Stimulated activated naive B cell treated with anti-CD40 and anti-IgM and Interleukin-4, amounts not matched to agents 10 μg/mL and 1 μg/mL and 100 μg/mL, for 72 hours (primary cell): ENCODE results near the gene ENPP1.
"Not testable (repeated sequence)": the region's sequence is repeated elsewhere in the genome, so short reads cannot be mapped to it uniquely, and the experiment has no call there.

Experiments
- ATAC-seq, 2 donors: fragments of 150-1000 bp; cut with Tn5 transposase; replicated peaks; 2 replicates each; pipeline ENCODE4 v1.10.0; 2021; ENCODE audit warnings: moderate library complexity in 1 of 2
- DNase-seq: peaks from one replicate; pipeline ENCODE4 v3.0.0; 2021
- H3K27ac Mint-ChIP-seq: one replicate; pipeline ENCODE4 v1.8.0; 2022; ENCODE audit warnings: mild to moderate bottlenecking, mixed read lengths
- H3K27me3 Mint-ChIP-seq, 2 donors: one replicate each; pipeline ENCODE4 v1.8.0; 2022; ENCODE audit warnings: mixed read lengths in 2 of 2
- H3K36me3 Mint-ChIP-seq, 2 donors: one replicate each; pipeline ENCODE4 v1.8.0; 2022; ENCODE audit warnings: mixed read lengths in 2 of 2, mild to moderate bottlenecking in 1 of 2
- H3K4me1 Mint-ChIP-seq, 2 donors: one replicate each; pipeline ENCODE4 v1.8.0; 2022; ENCODE audit warnings: mixed read lengths in 2 of 2, mild to moderate bottlenecking in 1 of 2
- H3K4me3 Mint-ChIP-seq, 2 donors: one replicate each; pipeline ENCODE4 v1.8.0; 2022; ENCODE audit warnings: mild to moderate bottlenecking in 2 of 2, mixed read lengths in 2 of 2, moderate library complexity in 1 of 2
- H3K9me3 Mint-ChIP-seq, 2 donors: one replicate each; pipeline ENCODE4 v1.8.0; 2022; ENCODE audit warnings: mixed read lengths in 2 of 2, mild to moderate bottlenecking in 1 of 2

ENPP1 gene

DNA sequence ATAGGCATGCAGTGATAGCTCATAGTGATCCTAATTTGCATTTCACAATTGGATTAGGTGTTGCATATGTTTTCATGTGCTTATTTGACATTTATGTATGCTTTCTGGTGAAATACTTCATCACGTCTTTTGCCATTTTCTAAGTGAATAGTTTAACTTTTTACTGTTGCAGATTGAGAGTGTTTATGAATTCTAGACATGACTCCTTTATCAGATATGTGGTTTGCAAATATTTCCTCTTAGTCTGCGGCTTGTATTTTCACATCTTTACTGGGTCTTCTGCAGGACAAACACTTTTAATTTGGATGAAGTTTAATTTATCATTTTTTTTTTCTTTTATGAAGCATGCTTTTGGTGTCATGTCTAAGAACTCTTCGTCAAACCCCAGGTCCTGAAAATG lies 104.1 kb downstream of the ENPP1 start:
- DNase-seq, result no peak
- Mint-ChIP-seq H3K4me3 (no peak overlapping the region), H3K9me3 (peaks cover 3 to 6% of the 10 kb centered on the region in 2 donors), H3K36me3 (peaks cover 0 to 10% of the 10 kb centered on the region in 2 donors), H3K27ac (no peak overlapping the region), H3K27me3 (peaks cover 0 to 27% of the 10 kb centered on the region in 2 donors), H3K4me1 (peaks cover 10 to 32% of the 10 kb centered on the region in 2 donors)
- peak in 1 of 2 donors; percentile 10 for ATAC-seq

DNA sequence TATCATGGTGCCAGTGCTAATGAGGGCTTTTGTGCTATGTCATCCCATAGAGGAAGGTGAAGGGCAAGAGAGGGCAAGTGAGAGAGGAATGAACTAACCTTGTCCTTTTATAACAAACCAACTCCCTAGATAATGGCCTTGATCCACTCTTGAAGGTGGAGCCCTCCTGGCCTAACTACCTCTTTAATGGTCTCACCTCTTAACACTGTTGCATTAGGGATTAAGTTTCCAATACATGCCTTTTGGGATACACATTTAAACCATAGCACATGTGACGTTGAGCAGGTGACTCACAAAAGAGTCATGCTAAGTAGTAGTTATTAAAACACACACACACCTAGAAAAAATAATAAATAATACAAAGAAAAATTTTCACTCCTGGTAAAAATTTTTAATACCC lies 106.4 kb downstream of the ENPP1 start:
- Mint-ChIP-seq H3K36me3 (peaks cover 0 to 13% of the 10 kb centered on the region in 2 donors), H3K9me3 (peaks cover 3 to 9% of the 10 kb centered on the region in 2 donors), H3K4me3 (no peak overlapping the region), H3K4me1 (peaks cover 24 to 44% of the 10 kb centered on the region in 2 donors), H3K27me3 (peaks cover 0 to 8% of the 10 kb centered on the region in 2 donors), H3K27ac (no peak overlapping the region)
- ATAC-seq, result no peak
- DNase-seq, result no peak

DNA sequence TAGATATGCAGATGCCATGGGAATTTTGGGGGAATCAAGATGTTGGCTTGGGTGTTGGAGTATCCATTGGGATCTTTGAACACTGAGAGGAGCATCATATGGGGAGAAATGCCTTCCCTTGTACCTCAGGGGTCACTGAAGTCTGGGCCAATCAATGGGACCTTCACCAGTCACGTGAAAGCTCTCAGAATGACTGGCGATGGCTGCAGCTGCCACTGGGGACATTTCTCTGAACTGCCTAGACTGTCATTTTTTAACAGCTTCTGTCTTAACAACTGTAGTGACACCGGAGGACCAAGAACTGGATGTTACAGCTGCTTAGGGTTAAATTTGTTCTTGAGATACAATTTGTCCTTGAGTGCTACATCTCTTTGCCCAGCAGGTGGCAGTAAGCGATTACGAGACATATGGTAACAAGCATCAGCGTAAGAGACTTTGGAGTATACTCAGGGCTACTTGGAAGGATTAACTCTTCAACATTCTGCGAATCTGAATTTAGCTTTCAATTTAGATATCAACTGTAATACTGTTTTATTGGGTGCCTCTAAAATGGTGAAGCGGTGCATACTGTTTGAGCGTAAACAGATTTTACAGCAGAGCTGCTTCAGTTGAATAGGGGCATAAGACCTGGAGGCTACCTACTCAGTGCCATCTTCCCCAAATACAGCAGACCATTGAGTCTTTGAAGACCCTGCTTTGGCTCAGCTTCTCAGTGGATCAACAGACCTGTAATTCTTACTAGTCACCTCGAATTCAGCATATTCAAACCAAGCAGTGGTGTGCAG lies 107.3 kb downstream of the ENPP1 start:
- ATAC-seq, result peak; percentile 38 to 47
- H3K36me3 Mint-ChIP-seq, result peaks cover 4 to 13% of the 10 kb centered on the region in 2 donors
- H3K9me3 Mint-ChIP-seq, result peaks cover 4 to 9% of the 10 kb centered on the region in 2 donors
- peaks cover 21 to 37% of the 10 kb centered on the region in 2 donors for H3K4me1 Mint-ChIP-seq
- peak overlapping the region; percentile 59 for H3K27ac Mint-ChIP-seq
- peak; percentile 44 for DNase-seq
- peaks cover 6 to 15% of the 10 kb centered on the region in 2 donors for H3K27me3 Mint-ChIP-seq
- no peak overlapping the region for H3K4me3 Mint-ChIP-seq

DNA sequence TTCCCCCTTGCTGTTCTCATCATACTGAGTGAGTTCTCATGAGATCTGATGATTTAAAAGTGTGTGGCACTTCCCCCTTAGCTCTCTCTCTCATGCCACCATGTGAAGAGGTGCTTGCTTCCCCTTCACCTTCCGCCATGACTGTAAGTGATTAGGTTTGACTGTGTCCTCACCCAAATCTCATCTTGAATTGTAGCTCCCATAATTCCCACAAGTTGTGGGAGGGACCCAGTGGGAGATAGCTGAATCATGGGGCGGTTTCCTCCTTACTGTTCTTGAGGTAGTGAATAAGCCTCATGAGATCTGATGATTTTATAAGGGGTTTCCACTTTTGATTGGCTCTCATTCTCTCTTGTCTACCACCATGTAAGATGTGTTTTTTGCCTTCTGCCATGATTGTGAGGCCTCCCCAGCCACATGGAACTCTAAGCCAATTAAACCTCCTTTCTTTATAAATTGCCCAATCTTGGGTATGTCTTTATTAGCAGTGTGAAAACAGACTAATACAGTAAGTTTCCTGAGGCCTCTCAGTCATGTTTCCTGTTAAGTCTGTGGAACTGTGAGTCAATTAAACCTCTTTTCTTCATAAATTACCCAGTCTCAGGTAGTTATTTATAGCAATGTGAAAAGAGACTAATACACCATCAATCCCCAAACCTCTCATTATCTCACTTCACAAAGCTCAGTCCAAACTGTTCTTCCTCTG lies 108.4 kb downstream of the ENPP1 start:
- not testable (repeated sequence) for H3K4me3 Mint-ChIP-seq, DNase-seq, H3K9me3 Mint-ChIP-seq
- Mint-ChIP-seq H3K27me3 (peaks cover 7 to 15% of the 10 kb centered on the region in 2 donors), H3K27ac (peak overlapping the region; percentile 9), H3K4me1 (peaks cover 20 to 33% of the 10 kb centered on the region in 2 donors), H3K36me3 (peaks cover 4 to 13% of the 10 kb centered on the region in 2 donors)
- ATAC-seq, result peak; percentile 2 to 4

DNA sequence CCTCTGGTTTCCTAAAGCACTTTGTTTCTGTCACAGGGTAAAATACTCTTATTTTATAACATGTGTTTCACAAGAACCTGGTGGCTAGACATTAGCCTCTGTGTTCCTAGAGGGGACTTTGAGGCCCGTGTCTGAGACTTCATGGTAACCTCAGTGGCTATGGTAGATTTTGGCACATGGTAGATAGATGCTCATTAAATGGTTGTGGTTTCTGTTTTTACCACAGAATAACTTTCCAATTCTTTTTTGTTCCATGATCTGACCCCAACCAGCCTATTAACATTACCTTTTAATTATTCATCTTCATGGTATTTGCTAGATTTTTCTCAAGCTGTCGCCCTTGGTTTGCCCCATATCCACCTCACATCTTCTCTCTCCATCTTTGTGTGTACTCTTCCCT lies 109.0 kb downstream of the ENPP1 start:
- H3K4me1 Mint-ChIP-seq, result peaks cover 20 to 32% of the 10 kb centered on the region in 2 donors
- ATAC-seq (peak; percentile 28 to 54), DNase-seq (no peak)
- H3K27ac Mint-ChIP-seq, result peak overlapping the region; percentile 20
- H3K36me3 Mint-ChIP-seq, result peaks cover 7 to 13% of the 10 kb centered on the region in 2 donors
- H3K9me3 Mint-ChIP-seq, result peaks cover 8 to 9% of the 10 kb centered on the region in 2 donors
- peak overlapping the region; percentile 2 to 19 for H3K4me3 Mint-ChIP-seq
- peaks cover 9 to 15% of the 10 kb centered on the region in 2 donors for H3K27me3 Mint-ChIP-seq

DNA sequence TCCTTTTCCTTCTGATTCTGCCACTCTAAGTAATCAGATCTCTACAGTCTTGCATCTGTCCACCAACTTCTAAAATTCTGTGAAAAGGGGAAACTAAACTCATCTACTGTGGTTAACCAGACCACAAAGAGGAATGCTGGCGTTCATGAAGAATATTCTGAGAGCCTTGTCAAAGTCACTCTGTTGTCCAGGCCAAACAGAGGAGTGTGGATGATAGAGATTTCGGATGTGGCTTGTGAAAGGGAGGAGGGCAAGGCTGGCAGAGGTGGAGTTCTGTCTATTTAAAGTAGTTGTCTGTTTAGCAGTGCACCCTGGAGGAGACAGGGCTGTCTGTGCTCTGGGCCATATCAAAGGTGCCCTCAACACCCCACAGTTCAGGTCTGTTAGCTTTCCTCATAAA lies 109.5 kb downstream of the ENPP1 start:
- H3K36me3 Mint-ChIP-seq, result peaks cover 8 to 13% of the 10 kb centered on the region in 2 donors
- peaks cover 9 to 15% of the 10 kb centered on the region in 2 donors for H3K27me3 Mint-ChIP-seq
- ATAC-seq, result peak; percentile 72 to 76
- H3K27ac Mint-ChIP-seq, result peak overlapping the region; percentile 20
- H3K4me1 Mint-ChIP-seq, result peaks cover 20 to 32% of the 10 kb centered on the region in 2 donors
- peak overlapping the region; percentile 2 to 19 for H3K4me3 Mint-ChIP-seq
- no peak for DNase-seq
- H3K9me3 Mint-ChIP-seq, result peaks cover 10 to 12% of the 10 kb centered on the region in 2 donors

DNA sequence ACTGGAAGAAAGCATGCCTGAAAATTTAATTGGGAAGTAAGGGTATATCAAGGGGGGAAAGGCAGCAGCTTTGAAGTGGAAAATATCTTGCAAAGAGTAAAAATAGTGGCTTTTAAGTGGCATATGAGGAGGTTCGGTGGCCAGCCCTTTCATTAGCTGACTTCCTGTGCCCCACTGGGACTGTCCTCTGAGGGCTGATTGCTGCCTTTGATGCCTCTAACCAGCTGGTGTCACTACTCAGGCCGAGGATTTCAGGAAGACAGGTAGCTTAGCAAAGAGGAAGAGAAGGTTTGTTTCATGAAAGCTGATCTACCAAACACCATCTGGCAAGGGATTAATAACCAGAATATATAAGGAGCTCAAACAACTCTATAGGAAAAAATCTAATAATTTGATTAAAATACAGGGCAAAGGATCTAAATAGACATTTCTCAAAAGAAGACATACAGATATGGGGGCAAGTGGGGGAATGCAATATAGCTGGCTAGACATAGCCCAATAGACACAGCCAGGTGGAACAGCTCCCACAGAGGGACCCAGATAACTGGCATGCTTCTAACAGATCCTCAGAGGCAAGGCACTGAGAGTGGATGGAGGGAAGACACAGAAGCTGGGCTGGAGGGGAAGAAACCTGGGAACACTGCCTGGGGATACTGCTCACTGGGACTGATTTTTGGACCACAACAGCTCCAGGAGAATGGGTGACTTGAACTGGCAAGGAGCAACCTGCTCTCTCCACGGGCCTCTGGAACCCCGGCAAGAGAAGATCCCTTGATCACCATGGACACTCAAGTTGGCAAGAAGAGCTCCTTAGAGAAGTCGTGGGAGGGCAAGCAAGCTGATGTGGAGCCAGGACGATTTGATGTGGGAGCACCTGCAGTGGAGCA lies 110.2 kb downstream of the ENPP1 start:
- peak; percentile 51 to 61 for ATAC-seq
- H3K27me3 Mint-ChIP-seq, result peaks cover 9 to 15% of the 10 kb centered on the region in 2 donors
- peaks cover 11 to 13% of the 10 kb centered on the region in 2 donors for H3K9me3 Mint-ChIP-seq
- peak overlapping the region; percentile 37 for H3K27ac Mint-ChIP-seq
- peaks cover 8 to 13% of the 10 kb centered on the region in 2 donors for H3K36me3 Mint-ChIP-seq
- peak overlapping the region; percentile 2 to 19 for H3K4me3 Mint-ChIP-seq
- DNase-seq, result no peak
- peaks cover 20 to 32% of the 10 kb centered on the region in 2 donors for H3K4me1 Mint-ChIP-seq

DNA sequence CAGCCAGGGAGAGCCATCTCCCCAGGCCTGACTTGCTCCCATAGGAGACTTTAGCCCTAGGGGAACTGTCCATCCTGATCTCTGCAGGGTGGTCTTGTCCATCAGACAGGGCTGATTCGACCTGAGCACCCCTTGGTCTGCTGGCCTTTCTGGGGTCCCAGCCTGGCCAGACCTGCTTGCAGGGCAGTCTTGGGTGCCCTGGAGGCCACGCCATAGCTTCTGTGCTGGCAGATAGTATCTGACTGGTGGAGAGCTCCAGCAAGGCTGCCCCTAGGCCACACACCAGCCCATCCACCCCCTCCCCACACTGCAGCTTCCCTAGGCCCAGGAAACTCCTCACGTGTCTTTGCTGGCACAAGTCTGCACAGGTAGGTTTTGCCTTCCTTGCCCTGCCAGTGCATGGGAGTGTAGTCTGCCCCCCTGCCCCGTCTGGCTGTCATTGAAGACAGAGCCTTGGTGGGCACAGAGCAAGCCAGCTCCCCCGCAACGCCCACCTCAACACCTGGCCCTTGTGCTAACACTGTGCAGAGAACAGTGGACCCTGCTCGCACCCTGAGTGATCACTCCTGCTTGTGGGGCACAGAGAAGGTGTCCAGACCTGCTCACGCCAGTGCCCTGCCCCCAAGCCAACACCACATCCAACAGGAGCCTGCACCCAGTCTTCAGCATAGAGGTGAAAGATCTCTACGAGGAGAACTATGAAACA lies 111.0 kb downstream of the ENPP1 start:
- Mint-ChIP-seq H3K9me3 (peaks cover 11 to 13% of the 10 kb centered on the region in 2 donors), H3K27ac (no peak overlapping the region), H3K27me3 (peaks cover 7 to 9% of the 10 kb centered on the region in 2 donors), H3K36me3 (peaks cover 8 to 13% of the 10 kb centered on the region in 2 donors), H3K4me1 (peaks cover 20 to 32% of the 10 kb centered on the region in 2 donors), H3K4me3 (no peak overlapping the region)
- ATAC-seq (no peak), DNase-seq (no peak)

DNA sequence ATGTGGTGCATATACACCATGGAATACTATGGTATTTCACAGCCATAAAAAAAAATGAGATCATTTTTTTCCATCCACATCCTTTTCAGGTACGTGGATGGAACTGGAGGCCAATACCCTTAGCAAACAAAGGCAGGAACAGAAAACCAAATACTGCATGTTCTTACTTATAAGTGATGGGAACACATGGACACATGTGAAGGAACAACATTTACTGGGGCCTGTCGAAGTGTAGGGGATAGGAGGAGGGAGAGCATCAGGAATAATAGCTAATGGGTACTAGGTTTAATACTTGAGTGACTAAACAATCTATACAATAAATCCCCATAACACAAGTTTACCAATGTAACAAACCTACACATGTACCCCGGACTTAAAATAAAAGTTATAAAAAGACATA lies 112.8 kb downstream of the ENPP1 start:
- DNase-seq (no peak), ATAC-seq (no peak)
- Mint-ChIP-seq H3K36me3 (peaks cover 8 to 13% of the 10 kb centered on the region in 2 donors), H3K4me1 (peaks cover 20 to 32% of the 10 kb centered on the region in 2 donors), H3K9me3 (peaks cover 11 to 13% of the 10 kb centered on the region in 2 donors), H3K27ac (no peak overlapping the region), H3K27me3 (peaks cover 7 to 9% of the 10 kb centered on the region in 2 donors), H3K4me3 (no peak overlapping the region)

DNA sequence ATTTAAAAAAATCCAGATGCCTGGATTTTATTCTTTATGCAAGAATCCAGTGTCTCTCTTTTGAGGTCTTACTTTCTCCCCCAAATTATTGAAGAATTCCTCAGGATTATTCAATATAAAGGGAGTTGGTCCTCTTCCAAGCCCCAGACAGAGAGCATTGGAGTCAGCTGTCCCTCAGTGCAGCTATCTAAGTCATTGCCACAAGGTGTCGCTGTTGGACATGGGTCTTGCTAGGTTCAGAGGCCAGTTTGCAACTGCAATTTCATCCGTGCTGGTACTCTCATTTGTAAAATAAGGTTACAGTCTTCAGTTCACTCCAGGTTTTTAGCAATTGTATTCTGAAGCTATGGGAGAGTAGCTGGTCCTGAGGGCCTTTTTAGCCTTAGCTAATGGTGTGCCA lies 115.5 kb downstream of the ENPP1 start:
- DNase-seq (peak; percentile 48), ATAC-seq (peak; percentile 71 to 73)
- Mint-ChIP-seq H3K9me3 (peaks cover 4 to 7% of the 10 kb centered on the region in 2 donors), H3K27me3 (peaks cover 7 to 9% of the 10 kb centered on the region in 2 donors), H3K4me1 (peaks cover under 1 to 5% of the 10 kb centered on the region in 2 donors), H3K4me3 (no peak overlapping the region), H3K36me3 (peaks cover 0 to 8% of the 10 kb centered on the region in 2 donors), H3K27ac (no peak overlapping the region)

DNA sequence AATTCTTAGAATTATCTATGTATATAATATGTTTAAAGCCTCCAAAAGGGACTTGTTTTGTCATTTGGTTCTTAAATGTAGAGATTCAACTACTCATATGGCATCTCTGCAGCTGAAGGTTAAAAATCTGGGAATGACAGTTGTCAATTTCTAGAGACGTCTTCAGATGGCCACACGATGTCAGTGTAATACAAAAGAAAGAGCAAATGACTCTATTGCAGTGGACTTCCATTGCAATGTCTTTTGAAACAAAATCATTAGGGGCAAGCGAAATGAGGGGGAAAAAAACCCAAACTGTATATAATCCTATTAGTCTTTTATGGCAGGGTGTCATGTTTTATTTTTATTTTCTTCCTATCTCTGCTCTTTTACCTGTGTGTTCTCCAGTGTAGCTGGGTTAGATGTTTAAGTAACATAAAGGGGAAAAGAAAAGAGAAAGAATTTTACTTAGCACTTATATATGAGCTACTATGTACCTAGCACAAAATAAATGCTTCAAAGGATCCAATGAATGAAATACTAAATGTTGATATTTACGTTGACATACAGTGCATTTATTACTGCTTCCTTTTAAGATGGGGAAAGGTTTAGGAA lies 117.2 kb downstream of the ENPP1 start:
- peaks cover under 1 to 4% of the 10 kb centered on the region in 2 donors for H3K27me3 Mint-ChIP-seq
- peaks cover 0 to 5% of the 10 kb centered on the region in 2 donors for H3K4me1 Mint-ChIP-seq
- no peak overlapping the region for H3K4me3 Mint-ChIP-seq
- H3K27ac Mint-ChIP-seq, result no peak overlapping the region
- H3K9me3 Mint-ChIP-seq, result peaks cover 4 to 6% of the 10 kb centered on the region in 2 donors
- ATAC-seq (peak; percentile 54), DNase-seq (no peak)
- H3K36me3 Mint-ChIP-seq, result peaks cover 0 to 5% of the 10 kb centered on the region in 2 donors

DNA sequence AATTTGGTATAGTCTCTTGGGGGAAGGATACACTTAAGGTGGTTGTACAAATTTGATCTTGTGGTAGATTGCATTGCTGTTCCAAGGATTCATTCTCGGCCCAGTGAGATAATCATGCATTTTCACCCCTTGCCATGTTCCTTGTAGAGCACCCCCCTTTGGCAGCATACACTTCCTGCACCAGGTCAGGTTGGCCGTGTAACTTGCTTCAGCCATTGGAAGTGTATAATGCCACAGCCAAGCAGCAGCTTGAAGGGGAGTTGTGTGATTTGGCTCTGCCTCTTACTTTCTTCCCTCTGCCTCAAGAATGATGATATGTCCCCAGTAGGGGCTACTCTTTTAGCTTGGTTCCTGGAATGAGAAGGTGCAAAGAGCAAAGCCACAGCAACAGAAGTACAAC lies 121.4 kb downstream of the ENPP1 start:
- Mint-ChIP-seq H3K9me3 (no peaks in the 10 kb centered on the region), H3K4me3 (no peak overlapping the region), H3K27ac (no peak overlapping the region), H3K4me1 (peaks cover 0 to 5% of the 10 kb centered on the region in 2 donors), H3K27me3 (peaks cover 8 to 9% of the 10 kb centered on the region in 2 donors), H3K36me3 (no peaks in the 10 kb centered on the region)
- no peak for DNase-seq
- ATAC-seq, result no peak

DNA sequence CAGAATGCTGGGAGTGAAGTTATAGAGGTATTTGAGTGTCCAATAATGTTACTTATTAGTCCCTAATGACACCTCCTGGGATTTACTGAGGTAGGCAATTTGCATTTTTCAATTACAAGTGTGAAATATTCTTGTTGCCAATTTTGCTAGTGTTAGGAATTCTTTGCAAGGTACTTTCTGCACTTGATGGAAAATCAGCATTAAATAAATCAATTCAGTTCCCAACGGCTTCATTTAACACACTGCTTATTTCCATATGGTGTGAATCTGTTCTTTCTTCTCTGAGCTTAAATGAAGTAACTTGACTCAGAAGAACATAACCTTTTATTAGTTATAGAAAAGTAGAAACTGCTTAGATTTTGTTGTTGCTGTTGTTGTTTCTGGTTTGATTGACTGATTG lies 122.2 kb downstream of the ENPP1 start:
- Mint-ChIP-seq H3K9me3 (no peaks in the 10 kb centered on the region), H3K27ac (no peak overlapping the region), H3K27me3 (peaks cover 8 to 9% of the 10 kb centered on the region in 2 donors), H3K4me1 (peaks cover 0 to 3% of the 10 kb centered on the region in 2 donors), H3K4me3 (no peak overlapping the region), H3K36me3 (no peaks in the 10 kb centered on the region)
- DNase-seq (no peak), ATAC-seq (no peak)
